KBM-7 (cell line): ENCODE measurements around the gene DIRAS3.
"Not testable (repeated sequence)": the region's sequence is repeated elsewhere in the genome, so short reads cannot be mapped to it uniquely, and the experiment has no call there.

ENCODE experiments used
- DNase-seq: peaks from one replicate; pipeline ENCODE4 v3.0.0-alpha.2; 2015
- in situ Hi-C: fragments of 300-500 bp; cut with MboI; formaldehyde crosslinking; loops from 2 replicates; pipeline ENCODE4 v1.14.3; 2020; ENCODE audit warnings: low sequenced_read_pairs, low pct_unique_long_range_greater_than_20kb, mixed read lengths

Gene DIRAS3

GRCh38 chr1:68029444-68029843, 21.0 kb downstream of the DIRAS3 start:
- no peak for DNase-seq
- in situ Hi-C loops = no loop called here

- no peak for DNase-seq
- in situ Hi-C loops = no loop called here
These were observed 21.9 kb downstream of the DIRAS3 start for GRCh38 chr1:68028566-68028965.

- in situ Hi-C loops = no loop called here
These were observed 25.6 kb downstream of the DIRAS3 start for GRCh38 chr1:68024635-68025338.

GRCh38 chr1:68016381-68016780, 34.0 kb downstream of the DIRAS3 start:
- in situ Hi-C loops = no loop called here
- DNase-seq = no peak

More at GRCh38 chr1:68024635-68025338, 25.6 kb downstream of the DIRAS3 start:
- DNase-seq = no peak

- in situ Hi-C loops = no loop called here
- no peak for DNase-seq
These were observed 34.5 kb downstream of the DIRAS3 start for GRCh38 chr1:68015971-68016370.

- in situ Hi-C loops = no loop called here
- no peak for DNase-seq
These were observed 35.1 kb downstream of the DIRAS3 start for GRCh38 chr1:68015369-68015768.

- in situ Hi-C loops = no loop called here
- no peak for DNase-seq
These were observed 37.1 kb downstream of the DIRAS3 start for GRCh38 chr1:68013351-68013750.

- in situ Hi-C loops = no loop called here
- DNase-seq = no peak
These were observed 38.6 kb downstream of the DIRAS3 start for GRCh38 chr1:68011657-68012375.

GRCh38 chr1:68010543-68010942, 39.9 kb downstream of the DIRAS3 start:
- no peak for DNase-seq
- in situ Hi-C loops = no loop called here

GRCh38 chr1:68010090-68010489, 40.3 kb downstream of the DIRAS3 start:
- no peak for DNase-seq
- in situ Hi-C loops = no loop called here

GRCh38 chr1:68003626-68004025, 46.8 kb downstream of the DIRAS3 start:
- DNase-seq, in situ Hi-C loops: not testable (repeated sequence)

- in situ Hi-C loops = no loop called here
- DNase-seq = no peak
These were observed 50.2 kb downstream of the DIRAS3 start for GRCh38 chr1:68000191-68000590.

GRCh38 chr1:67997746-67998145, 52.7 kb downstream of the DIRAS3 start:
- DNase-seq = no peak
- in situ Hi-C loops = no loop called here
